HG03558 (cell line): ENCODE measurements around the gene PEX14.

Source experiments
- ATAC-seq: cut with Tn5 transposase; IDR thresholded peaks from one replicate; pipeline ENCODE4 v1.9.1; 2021; ENCODE audit warnings: moderate number of reproducible peaks; ENCODE audit not compliant: unreplicated experiment; ENCODE audit errors: extremely low read depth

PEX14 gene

GRCh38 chr1:10672343-10673050 lies 197.7 kb downstream of the PEX14 start:
- ATAC-seq: no peak

GRCh38 chr1:10673109-10673711 lies 198.5 kb downstream of the PEX14 start:
- no peak for ATAC-seq

GRCh38 chr1:10674222-10674621 lies 199.5 kb downstream of the PEX14 start:
- no peak for ATAC-seq

GRCh38 chr1:10674700-10675609 lies 200.2 kb downstream of the PEX14 start:
- no peak for ATAC-seq

- no peak for ATAC-seq
Measured at GRCh38 chr1:10675813-10676212, 201.1 kb downstream of the PEX14 start.

GRCh38 chr1:10676963-10677362 lies 202.2 kb downstream of the PEX14 start:
- no peak for ATAC-seq

- ATAC-seq: no peak
Measured at GRCh38 chr1:10677491-10678391, 203.0 kb downstream of the PEX14 start.

- no peak for ATAC-seq
Measured at GRCh38 chr1:10678402-10678801, 203.7 kb downstream of the PEX14 start.

- no peak for ATAC-seq
Measured at GRCh38 chr1:10678852-10679251, 204.1 kb downstream of the PEX14 start.

- no peak for ATAC-seq
Measured at GRCh38 chr1:10679496-10680220, 204.9 kb downstream of the PEX14 start.
